GM12878 (cell line): ENCODE results near the gene PRR15L. TPM values are rescaled to one million over a fixed set of nuclear protein-coding genes. Genes with fewer than 3 reads are reported as not detected.
"Not testable (repeated sequence)": the region's sequence is repeated elsewhere in the genome, so short reads cannot be mapped to it uniquely, and the experiment has no call there.

Source experiments
- ATAC-seq: fragments of 200-7000 bp; cut with Tn5 transposase; 3 replicates; pipeline ENCODE4 v1.9.1; 2020; ENCODE audit warnings: mild to moderate bottlenecking, moderate library complexity
- BruUV-seq: library from RNA; stranded (reverse); fragments of 400-500 nt; replicated peaks from 2 replicates; lab custom pipeline; 2021; lab: Mats Ljungman, UMichigan
- CTCF ChIA-PET: fragments of 300-600 bp; sonication (Branson Sonifier 250); formaldehyde crosslinking; extraction: SDS; loops from one replicate; lab custom pipeline; 2021; ENCODE audit warnings: inconsistent platforms; lab: Yijun Ruan, JAX
- POLR2A ChIA-PET: fragments of 350-600 bp; formaldehyde crosslinking; extraction: SDS; loops from one replicate; lab custom pipeline; 2021; ENCODE audit warnings: inconsistent platforms; lab: Charles Lee
- RAD21 ChIA-PET: fragments of 300-600 bp; sonication (Branson Sonifier 250); formaldehyde crosslinking; loops from one replicate; lab custom pipeline; 2023; ENCODE audit warnings: antibody characterized with exemption; ENCODE audit not compliant: unreplicated experiment; lab: Charles Lee
- SMC1A ChIA-PET: fragments of 300-600 bp; sonication (Branson Sonifier 250); formaldehyde crosslinking; loops from one replicate; lab custom pipeline; 2023; ENCODE audit not compliant: unreplicated experiment, uncharacterized antibody; lab: Charles Lee
- DNase-seq: peaks from one replicate; pipeline ENCODE4 v3.0.0-alpha.2; 2011; ENCODE audit warnings: low read depth, low spot score
- FAIRE-seq: peaks from 3 replicates; lab custom pipeline; 2011; peaks lifted over from hg19 to GRCh38; lab: Jason Lieb, UNC
- H2AFZ ChIP-seq: 2 replicates; pipeline ENCODE4 v1.6.0; 2011; ENCODE audit warnings: low read depth, low read length, control low read depth; ENCODE audit not compliant: control insufficient read depth
- H3K27ac ChIP-seq: 2 replicates; pipeline ENCODE4 v1.5.1; 2011; ENCODE audit warnings: control low read depth; ENCODE audit not compliant: control insufficient read depth, insufficient read depth
- H3K27me3 ChIP-seq, 2 experiments: replicated peaks in 1 of 2; 2 replicates each; pipeline versions ENCODE4 v1.6.0 to v1.6.1; 2011; ENCODE audit warnings: low read length in 1 of 2; ENCODE audit not compliant: control insufficient read depth in 2 of 2, insufficient read depth in 2 of 2
- H3K36me3 ChIP-seq, 2 experiments: 2 replicates each; pipeline ENCODE4 v1.5.1; 2011; ENCODE audit warnings: low read length in 1 of 2; ENCODE audit not compliant: control insufficient read depth in 2 of 2, insufficient read depth in 2 of 2
- H3K4me1 ChIP-seq: 2 replicates; pipeline ENCODE4 v1.6.1; 2011; ENCODE audit warnings: mild to moderate bottlenecking, low read length, moderate library complexity, mixed read lengths; ENCODE audit not compliant: control insufficient read depth, insufficient read depth
- H3K4me2 ChIP-seq: 2 replicates; pipeline ENCODE4 v1.6.0; 2011; ENCODE audit warnings: control low read depth; ENCODE audit not compliant: control insufficient read depth, insufficient read depth
- H3K4me3 ChIP-seq: fragments of 200-600 bp; sonication (generic); 2 replicates; pipeline ENCODE4 v1.5.1; 2016
- H3K79me2 ChIP-seq: 2 replicates; pipeline ENCODE4 v1.6.0; 2011; ENCODE audit warnings: low read length; ENCODE audit not compliant: control insufficient read depth, insufficient read depth
- H3K9ac ChIP-seq: 2 replicates; pipeline ENCODE4 v1.8.0; 2011; ENCODE audit warnings: low read length, control low read depth, mixed read lengths; ENCODE audit not compliant: control insufficient read depth, insufficient read depth
- H3K9me3 ChIP-seq: replicated peaks from 3 replicates; pipeline ENCODE4 v1.5.1; 2011; ENCODE audit warnings: mild to moderate bottlenecking, low read length; ENCODE audit not compliant: control insufficient read depth, insufficient read depth
- H4K20me1 ChIP-seq: 2 replicates; pipeline ENCODE4 v1.6.0; 2011; ENCODE audit not compliant: control insufficient read depth, insufficient read depth
- MYB ChIP-seq: fragments of 150-350 bp; IDR thresholded peaks from 2 replicates; pipeline ENCODE4 v1.6.1; 2014; ENCODE audit warnings: mild to moderate bottlenecking, low read depth, low read length, borderline replicate concordance
- WGBS: methylation state at CpG from one replicate; pipeline ENCODE4 v1.1.6; 2016; ENCODE audit warnings: low lambda C conversion rate; ENCODE audit not compliant: insufficient replicate concordance, insufficient coverage; ENCODE audit errors: missing lambda C conversion rate; 5-methylcytosine and 5-hydroxymethylcytosine counted together
- in situ Hi-C: fragments of 300-500 bp; cut with MboI; formaldehyde crosslinking; loops from 9 replicates; pipeline ENCODE4 v1.14.3; 2018; ENCODE audit warnings: mixed read lengths
- intact Hi-C: fragments of 100-400 bp; cut with micrococcal nuclease; formaldehyde crosslinking; loops from one replicate; pipeline ENCODE4 v1.14.2; 2022; ENCODE audit not compliant: unreplicated experiment
- polyA plus RNA-seq, 11 experiments: library from polyadenylated mRNA; depleted of rRNA in 4 of 11; unstranded in 6 of 11; stranded (reverse) in 5 of 11; fragments of >200 nt; fragmentation: Nextera tagmentation in 4 of 11; fragmentation: Illumina TruSeq in 1 of 11; extraction: Ambion mirVana in 4 of 11; extraction: Trizol in 1 of 11; gene quantifications; 1 replicate in 1 of 11; 2 replicates in 10 of 11; pipeline versions ENCODE4 v1.2.1 to v1.2.3, GENCODE V29; 2011 to 2016; ENCODE audit warnings: inconsistent platforms in 2 of 11, missing spikeins in 2 of 11, low read depth in 1 of 11
- total RNA-seq, 4 experiments: library from RNA; depleted of rRNA in 3 of 4; stranded (reverse); fragments of >200 nt in 3 of 4; fragmentation: Illumina TruSeq in 1 of 4; extraction: Trizol in 1 of 4; gene quantifications; 2 replicates each; pipeline versions ENCODE4 v1.2.1 to v1.2.3, GENCODE V29; 2013 to 2021

Gene PRR15L
- total and polyA plus RNA-seq, 10 of the 15 experiments (the other 5 are each of a cell fraction or from before 2014, with no cell fraction given), result 0.11 to 0.18 TPM; not detected in 8

DNA sequence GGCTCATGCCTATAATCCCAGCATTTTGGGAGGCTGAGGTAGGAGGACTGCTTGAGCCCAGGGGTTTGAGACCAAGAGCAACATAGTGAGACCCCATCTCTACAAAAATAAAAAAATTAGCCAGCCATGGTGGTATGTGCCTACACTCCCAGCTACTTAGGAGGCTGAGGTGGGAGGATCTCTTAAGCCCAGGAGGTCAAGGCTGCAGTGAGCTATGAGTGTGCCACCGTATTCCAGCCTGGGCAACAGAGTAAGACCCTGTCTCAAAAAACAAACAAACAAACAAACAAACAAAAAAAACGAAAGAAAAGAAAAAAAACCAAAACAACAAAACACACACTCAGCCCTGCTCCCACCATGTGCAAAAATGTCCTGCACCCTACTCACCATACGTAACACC is 22.2 kb downstream of the PRR15L start:
- H3K4me1 ChIP-seq, result peaks cover 23% of the 10 kb centered on the region
- H3K4me2 ChIP-seq, H3K27ac ChIP-seq, H3K27me3 ChIP-seq, ATAC-seq, BruUV-seq, H3K9ac ChIP-seq, H4K20me1 ChIP-seq, H3K4me3 ChIP-seq, intact Hi-C loops, RAD21 ChIA-PET, H3K79me2 ChIP-seq, DNase-seq, in situ Hi-C loops, H3K36me3 ChIP-seq, FAIRE-seq, H3K9me3 ChIP-seq, SMC1A ChIA-PET, H2AFZ ChIP-seq: not testable (repeated sequence)
- ChIA-PET POLR2A (interaction anchor here (1.7 kb wide), 1 partner anchor 11 kb away, joined by 4 read pairs; no protein-coding TSS in a partner anchor), CTCF (interaction anchor here (0.8 to 8.3 kb wide), 7 partner anchors 15 to 95 kb away, joined by 3 to 89 read pairs (median 5); partner anchors contain the start of genes CDK5RAP3 and SCRN2)
- WGBS, result 81% methylated on average over 3 of the region's 3 CpGs

DNA sequence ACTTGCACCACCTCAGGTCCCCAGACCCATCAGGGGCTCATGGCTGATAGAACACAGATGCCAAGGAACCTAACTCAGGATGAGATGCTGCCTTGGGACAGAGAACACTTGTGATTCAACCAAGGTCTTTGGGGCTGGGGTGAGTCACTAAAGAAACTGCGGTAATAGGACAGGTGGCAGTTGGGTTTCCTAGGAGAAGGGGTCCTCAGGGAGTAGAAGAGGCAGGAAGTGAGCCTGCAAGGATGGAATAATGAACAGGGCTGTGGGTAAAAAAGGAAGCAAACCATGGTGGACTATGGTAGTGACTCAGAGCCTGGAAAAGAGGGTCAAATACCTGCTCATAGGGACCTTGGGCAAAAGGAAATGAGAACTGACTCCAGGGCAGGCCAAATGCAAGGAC is 22.8 kb downstream of the PRR15L start:
- Histone ChIP-seq H3K9me3 (no peaks in the 10 kb centered on the region), H2AFZ (no peak overlapping the region), H3K79me2 (peaks cover 2% of the 10 kb centered on the region; the same call in 1 of the 2 replicates), H3K36me3 (no peaks in the 10 kb centered on the region; a peak in 1 of 4 replicates), H3K27ac (no peak overlapping the region), H3K9ac (no peak overlapping the region), H3K4me1 (peaks cover 17% of the 10 kb centered on the region), H3K27me3 (no peaks in the 10 kb centered on the region), H4K20me1 (no peaks in the 10 kb centered on the region), H3K4me3 (no peak overlapping the region), H3K4me2 (no peak overlapping the region)
- no peak for ATAC-seq
- ChIA-PET CTCF (interaction anchor here (1.0 to 8.3 kb wide), 5 partner anchors 16 to 91 kb away, joined by 3 to 89 read pairs (median 5); no protein-coding TSS in a partner anchor), SMC1A (no interaction called here), POLR2A (no interaction called here), RAD21 (no interaction called here)
- intact Hi-C loops, result no loop called here
- FAIRE-seq, result no peak
- no TSS peak for BruUV-seq
- TF ChIP-seq MYB, result no peak
- WGBS, result 100% methylated on average over 1 of the region's 1 CpG
- in situ Hi-C loops, result no loop called here
- no peak for DNase-seq
